SH-SY5Y (cell line): ENCODE measurements around the gene CLIP2.

Experiments used
- GATA2 ChIP-seq: IDR thresholded peaks from 2 replicates; pipeline ENCODE4 v1.6.1; 2011; ENCODE audit warnings: mild to moderate bottlenecking, low read depth, low read length
- GATA3 ChIP-seq: IDR thresholded peaks from 2 replicates; pipeline ENCODE4 v1.6.1; 2011; ENCODE audit warnings: low read depth, mild to moderate bottlenecking, low read length, moderate library complexity

GRCh38 chr7:74258639-74259038 lies 30.6 kb upstream of the CLIP2 start:
- TF ChIP-seq GATA2 = no peak
- no peak for TF ChIP-seq GATA3
